ENCODE results near the gene FGF23.
"Not testable (repeated sequence)": the region's sequence is repeated elsewhere in the genome, so short reads cannot be mapped to it uniquely, and the experiment has no call there.

FGF23 gene

DNA sequence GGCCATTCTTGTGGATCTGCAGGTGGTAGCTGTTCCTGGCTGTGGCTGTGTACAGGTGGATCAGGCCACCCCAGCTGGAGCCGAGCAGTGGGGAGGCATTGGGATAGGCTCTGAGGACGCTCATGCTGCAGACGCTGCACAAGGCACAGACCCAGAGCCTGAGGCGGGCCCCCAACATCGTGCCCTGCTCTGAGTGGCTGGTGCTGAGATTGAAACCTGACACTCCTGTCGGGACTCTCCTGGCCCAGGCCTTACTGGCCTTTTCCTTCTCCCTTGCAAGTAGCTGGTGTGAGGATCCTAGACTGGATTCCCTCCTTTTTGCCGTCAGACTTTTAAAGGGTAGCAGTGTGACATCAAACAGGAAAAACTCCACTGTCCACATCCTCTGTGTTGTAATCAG lies at the start of gene FGF23:
Gene FGF23, minus strand, starts transcription at position 308 of the 400 bp plus-strand sequence. Its CDS starts 130 bp downstream, at position 178.
- peak; percentile 67 for DNase-seq

DNA sequence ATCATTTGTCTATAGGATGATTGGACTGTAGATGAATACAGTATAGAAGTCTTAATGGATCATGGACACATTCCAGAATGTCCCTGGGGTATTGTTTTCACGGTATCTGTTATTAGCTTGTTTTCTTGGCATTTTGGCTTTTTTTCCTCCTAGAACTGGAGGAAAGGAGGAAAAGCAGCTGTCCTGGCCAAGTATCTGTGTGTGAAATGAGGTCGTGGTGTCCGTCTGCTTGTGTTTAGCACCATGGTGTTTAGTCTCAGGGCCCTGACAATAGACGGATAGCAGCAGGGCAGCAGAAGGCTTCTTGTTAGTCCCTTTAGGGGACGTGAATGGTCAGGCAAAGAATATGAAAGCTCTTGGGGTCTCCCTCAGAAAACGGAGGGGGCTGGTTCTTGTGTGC lies 44.9 kb upstream of the FGF23 start:
- DNase-seq, result no peak

DNA sequence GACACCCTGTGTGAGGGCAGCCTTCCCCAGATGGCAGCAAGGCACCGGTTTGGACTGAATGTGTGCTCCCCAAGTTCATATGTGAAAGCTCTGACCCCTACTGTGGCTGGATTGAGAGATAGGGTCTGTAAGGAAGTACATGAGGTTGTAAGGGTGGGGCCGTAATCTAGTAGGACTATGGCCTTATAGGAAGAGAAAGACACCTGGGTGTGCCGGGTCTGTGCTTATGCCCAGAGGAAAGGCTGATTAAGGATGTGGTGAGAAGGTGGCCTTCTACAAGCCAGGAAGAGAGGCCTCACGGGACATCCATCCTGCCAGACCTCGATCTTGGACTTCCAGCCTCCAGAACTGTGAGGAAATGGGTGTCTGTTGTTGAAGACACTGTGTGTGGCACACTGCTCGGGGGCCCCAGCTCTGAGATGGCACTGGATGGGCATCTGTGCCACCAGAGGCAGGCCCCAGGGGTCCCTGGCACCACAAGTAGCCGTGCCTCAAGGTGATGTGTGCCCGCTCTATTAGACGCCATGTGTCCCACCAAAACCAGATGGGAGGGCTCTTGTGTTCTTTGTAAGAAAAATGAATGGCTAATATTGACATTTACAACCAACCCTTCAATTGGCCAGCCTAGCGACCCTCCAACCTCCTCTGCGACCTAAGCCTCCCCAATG lies 44.1 kb upstream of the FGF23 start:
- no peak for DNase-seq

DNA sequence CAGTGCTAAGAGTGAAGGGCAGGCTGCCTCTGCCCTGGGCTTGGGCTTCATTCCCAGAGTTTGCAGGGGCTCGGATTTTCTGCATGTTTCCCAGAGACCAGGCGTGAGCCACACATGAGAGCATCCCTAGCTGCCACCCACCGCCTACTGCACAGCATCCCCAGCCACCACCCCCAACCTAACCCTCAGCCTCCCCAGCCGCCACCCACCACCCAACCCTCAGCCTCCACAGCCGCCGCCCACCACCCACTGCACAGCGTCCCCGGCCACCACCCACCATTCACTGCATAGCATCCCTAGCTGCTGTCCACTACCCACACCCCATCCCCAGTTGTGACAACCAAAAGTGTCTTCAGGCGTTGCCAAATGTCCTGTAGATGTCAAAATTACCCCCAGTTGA lies 43.5 kb upstream of the FGF23 start:
- no peak for DNase-seq

DNA sequence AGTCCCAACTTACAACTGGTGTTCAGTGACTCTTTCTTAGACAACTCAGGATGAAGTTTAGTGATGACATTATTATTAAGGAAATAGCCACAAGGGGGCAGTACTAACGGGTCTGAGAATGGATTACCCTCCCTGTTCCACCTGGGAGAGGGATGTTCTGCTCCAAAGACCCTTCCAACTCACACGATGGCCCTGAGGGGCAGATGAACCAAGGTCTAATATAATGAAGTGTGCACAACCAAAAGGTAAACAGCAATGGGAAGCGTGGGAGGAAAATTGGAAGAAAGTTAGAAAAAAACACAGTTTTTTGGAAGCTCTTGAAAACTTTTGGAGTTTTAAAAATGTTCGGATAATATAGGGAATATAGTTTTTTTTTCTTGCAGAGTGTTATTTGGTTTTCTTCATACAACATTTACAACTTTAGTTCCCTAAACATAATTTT lies 42.1 kb upstream of the FGF23 start:
- peak; percentile 35 for DNase-seq

DNA sequence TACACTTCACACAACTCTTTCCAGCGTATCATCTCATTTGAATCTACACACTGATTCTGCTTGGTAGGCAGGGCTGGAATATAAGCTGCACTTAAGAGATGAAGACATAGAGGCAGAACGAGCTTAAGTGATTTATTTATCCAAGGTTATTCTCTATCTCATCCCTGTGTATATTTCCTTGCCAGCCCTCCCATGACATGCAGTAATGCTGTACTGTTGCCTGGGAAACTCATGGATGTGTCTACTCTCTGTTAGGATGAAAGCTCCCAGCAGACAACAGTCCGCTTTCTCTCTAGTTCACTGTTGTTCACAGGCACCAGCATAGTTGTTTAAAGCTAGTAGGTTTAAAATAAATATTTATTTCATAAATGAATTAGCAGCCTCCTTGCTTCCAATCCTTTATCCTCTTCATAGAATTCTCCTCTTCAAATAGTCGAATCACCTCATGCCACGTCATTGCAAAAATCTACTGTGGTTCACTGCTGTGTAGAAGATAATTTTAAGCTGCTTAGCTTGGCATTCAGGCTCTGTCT lies 40.7 kb upstream of the FGF23 start:
- no peak for DNase-seq

DNA sequence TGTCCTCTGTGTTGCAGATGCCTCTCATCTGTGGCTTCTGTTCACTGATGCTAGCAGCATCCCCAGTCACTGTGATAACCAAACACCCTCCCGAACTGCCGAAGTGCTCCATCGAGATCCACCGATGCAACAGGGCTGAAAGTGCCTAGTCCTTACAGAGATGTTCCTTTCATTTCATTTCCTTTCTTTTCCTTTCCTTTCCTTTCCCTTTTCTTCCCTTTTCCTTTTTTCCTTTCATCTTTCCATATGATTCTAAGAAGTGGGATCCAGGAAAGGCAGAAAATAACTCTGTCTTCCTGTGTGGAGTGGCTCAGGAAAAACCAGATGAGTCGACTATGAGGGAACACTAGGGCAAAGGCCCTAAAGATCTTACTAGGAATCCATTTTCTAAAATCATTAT lies 39.4 kb upstream of the FGF23 start:
- no peak for DNase-seq

DNA sequence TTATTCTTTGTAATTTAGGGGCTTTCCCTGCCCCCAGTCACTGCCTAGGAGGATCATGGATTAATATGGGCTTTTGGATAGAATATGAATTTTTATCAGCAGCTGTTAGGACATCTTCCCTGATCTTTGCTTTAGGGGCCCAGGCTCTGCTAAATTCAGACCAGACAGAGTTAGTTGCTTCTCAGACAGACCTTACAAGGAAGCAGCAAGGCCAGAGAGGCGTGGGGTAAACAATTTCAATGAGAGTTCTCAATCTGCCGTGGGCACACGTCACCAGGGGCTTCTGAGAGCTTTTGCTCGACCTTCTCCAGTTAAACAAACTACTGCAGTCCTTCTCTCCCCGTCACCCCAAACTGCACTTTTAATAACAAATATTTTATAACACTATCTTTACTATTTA lies 38.4 kb upstream of the FGF23 start:
- no peak for DNase-seq

DNA sequence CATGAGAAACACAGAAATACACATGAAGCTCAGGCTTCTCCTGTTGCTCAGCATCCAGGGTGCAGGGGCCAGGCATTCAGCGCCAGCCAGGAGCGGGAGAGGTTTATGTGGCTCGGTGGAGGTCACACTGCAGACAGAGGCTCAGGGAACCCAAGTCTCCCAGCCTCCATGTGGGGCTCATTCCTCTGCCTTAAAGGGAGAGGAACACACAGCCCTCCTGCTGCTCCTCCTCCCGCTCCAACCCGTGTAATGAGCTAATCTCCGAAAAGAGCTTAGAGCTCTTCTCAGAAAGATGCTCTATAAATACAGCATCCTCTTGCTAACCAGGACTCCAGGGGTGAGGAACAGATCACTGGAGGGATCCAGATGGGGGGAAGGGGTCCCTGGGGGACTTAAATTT lies 37.9 kb upstream of the FGF23 start:
- peak; percentile 39 for DNase-seq

DNA sequence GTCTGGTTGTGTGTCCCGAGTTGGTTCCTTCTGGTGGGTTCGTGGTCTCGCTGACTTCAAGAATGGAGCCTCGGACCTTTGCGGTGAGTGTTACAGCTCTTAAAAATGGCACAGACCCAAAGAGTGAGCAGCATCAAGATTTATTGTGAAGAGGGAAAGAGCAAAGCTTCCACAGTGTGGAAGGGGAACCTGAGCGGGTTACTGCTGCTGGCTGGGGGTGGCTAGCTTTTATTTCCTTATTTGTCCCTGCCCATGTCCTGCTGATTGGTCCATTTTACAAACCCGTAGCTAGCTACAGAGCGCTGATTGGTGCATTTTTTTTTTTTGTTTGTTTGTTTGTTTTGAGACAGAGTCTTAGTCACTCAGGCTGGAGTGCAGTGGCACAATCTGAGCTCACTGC lies 36.8 kb upstream of the FGF23 start:
- no peak for DNase-seq

DNA sequence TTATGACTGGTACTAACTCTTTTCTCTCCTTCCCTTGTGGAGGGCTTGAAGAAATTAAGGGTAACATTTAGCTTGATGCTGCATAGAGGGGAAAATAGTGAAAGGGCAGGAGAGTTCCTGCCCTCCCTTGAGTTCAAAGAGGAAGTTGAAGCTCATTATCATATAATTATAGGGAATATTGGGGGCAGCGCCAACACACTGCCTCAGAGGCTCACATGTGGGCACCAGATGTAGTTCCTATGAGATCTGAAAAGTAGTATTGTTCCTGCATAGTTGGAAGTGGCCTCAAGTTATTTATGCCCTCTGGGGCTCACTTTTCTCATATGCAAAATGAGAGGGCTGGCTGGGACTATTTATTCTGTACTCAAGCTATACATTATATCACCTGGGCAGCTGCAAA lies 33.0 kb upstream of the FGF23 start:
- DNase-seq, result no peak

DNA sequence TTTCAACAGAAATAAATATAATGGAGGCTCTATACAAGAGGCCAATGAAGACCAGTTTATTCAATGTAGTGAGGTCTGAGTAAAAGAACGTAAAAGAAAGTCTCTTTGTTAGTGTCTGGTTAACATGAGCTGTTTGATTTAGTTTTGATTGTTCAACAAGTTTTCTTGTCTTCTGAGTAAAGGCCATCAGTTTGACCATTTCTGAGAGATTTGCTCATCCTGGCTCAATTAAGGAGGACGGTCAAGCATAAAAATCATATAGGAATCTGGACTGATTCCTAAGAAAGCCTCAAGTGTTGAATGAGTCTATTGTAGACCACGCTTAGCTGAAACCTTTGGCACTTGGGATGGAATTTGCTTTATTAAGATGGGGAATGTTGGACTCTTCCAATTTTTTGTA lies 32.5 kb upstream of the FGF23 start:
- no peak for DNase-seq

DNA sequence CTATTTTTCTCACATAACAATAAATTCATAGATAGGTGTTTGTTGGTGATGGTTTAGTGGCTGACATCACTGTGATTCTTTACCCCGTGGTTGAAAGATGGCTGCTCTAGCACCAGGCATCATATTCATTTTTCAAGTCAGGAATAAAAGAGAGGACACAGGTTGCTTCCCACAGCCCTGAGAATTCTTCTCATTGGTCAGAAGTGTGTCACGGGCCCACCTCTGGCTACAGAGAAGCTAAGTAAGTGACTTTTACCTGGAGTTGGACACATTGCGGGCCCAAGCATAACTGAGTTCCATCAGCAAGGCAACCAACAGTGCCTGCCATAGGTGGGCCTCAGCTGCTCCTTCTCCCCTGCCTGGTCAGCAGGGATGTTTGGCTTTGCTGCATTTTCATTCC lies 27.6 kb upstream of the FGF23 start:
- no peak for DNase-seq

DNA sequence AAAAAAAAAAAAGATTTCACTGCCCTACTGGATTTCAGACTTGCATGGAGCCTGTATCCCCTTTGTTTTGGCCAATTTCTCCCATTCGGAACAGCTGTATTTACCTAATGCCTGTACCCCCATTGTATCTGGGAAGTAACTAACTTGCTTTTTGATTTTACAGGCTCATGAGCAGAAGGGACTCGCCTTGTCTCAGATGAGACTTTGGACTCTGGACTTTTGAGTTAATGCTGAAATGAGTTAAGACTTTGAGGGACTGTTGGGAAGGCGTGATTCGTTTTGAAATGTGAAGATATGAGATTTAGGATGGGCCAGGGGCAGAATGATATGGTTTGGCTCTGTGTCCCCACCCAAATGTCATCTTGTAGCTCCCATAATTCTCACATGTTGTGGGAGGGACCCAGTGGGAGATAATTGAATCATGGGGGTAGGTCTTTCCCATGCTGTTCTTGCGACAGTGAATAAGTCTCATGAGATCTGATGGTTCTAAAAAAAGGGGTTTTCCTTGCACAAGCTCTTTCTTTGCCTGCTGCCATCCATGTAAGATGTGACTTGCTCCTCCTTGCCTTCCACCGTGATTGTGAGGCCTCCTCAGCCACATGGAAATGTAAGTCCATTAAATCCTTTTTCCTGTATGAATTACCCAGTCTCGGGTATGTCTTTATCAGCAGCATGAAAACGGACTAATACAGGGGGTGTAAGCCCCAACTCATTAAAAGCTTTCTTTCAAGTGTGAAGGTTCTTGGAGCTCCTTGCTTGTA lies 25.5 kb upstream of the FGF23 start:
- DNase-seq, result not testable (repeated sequence)

DNA sequence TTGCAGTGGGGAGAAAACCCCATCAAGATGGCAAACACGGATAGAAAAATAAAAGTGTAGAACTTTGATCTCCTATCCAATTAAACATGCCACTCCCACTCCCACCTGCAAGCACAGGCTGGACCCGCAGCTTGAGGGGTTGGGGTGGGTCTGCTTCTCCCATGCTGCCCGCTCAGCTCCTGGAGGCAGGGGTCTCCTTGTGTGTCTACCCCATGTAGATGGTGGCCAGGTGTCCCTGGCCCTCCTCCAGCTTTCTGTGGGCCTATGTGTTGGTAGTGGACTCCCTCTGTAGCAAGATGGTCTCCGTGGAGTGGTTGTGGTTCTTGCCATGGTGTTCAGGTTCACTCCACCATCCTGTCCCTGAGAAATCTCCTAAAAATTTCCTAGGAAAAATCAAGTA lies 23.5 kb upstream of the FGF23 start:
- DNase-seq, result no peak

DNA sequence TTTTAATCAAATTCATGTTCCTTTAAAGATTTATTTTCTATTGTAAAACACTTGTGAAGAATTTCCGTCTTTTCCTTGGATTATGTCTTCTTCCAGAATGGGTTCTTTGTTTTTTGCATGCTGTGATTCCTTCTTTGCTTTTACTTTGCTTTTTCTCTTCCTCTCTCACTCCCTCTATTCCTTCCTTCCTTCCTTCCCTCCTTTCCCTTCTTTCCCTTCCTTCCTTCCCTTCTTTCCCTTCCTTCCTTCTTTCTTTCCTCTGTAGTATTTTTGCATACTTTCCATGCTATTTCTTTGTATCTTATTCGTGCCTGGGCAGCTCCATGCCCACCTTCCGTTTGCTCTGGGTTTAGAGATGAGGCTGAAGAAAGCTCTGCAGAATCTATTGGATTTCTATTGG lies 21.6 kb upstream of the FGF23 start:
- no peak for DNase-seq

DNA sequence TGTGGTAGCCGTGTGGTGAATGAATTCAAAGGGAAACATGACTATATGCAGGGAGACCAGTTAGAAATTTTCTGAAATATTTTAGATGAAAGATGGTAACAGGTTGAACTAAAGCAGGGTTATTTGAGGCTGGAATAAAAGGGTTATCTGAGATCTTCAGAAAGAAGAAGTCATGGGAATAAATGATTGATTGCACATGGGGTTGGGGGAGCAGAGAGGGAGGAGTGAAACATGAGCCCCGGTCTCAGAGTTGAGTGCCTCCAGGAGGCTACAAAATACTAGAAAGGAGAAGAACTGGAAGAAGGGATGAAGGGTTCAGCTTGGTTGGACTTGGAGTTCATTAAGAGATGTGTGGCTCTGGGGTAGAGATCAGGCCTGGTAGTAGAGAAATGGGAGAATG lies 16.3 kb upstream of the FGF23 start:
- DNase-seq, result no peak

DNA sequence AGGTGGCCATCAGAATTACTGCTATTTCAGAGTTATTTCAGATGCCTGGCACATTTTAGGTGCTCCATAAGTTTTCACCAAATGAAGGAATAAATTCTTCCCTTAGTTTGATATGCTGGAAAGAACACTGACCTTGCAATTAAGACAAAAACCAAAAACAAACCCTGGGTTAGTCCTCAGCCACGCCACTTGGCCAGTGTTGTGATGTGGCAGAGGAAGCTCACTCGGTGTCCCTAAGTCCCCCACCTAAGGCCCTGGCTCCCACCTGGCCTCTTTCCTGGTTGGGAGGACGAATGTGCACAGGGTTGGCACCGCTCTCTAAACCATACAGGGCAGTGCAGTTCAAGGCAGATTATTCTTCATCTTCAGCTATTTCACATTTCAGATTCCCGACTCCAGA lies 13.7 kb upstream of the FGF23 start:
- no peak for DNase-seq

DNA sequence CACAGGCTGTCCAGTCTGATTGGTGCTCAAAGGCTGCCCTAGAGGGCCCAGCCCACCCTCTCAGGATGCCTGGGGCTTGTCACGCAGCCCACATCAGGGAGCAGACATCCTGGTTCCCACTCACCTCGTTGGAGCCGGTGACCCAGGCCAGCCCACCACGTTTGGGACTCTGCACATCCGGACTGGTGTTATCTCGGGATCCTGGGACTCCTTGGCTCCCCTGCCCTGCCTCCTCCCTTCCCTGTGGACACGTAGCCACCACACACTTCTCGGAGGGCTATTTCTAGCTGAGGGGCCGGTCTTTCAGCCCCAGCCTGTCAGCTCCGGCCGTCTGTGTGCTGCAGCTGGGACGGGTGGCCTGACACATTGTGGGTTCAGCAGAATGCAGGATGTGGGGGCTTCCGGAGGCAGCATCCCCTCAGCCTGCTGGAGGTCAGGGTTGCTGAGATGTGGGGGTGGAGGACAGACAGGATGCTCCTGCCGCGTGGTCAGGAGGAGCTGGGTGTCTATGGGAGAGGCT lies 12.8 kb upstream of the FGF23 start:
- no peak for DNase-seq

DNA sequence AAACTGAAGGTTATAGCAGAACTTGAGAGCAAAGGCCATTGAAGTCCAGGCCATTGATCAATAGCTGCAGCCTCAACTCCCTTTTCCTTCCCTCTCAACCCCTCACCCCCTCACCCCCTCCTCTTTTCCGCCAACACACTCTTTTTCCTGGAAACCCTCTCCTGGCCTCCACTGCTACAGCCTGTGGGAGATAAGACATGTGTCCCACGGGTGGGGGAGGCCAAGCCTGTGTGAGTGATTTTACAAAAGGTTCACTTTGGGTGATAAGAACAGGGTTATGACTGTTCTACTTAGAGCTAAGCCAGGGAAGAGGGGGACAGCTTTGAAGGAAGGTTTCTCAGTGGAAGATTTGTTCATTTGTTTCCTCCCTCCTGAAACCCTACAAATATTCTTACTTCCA lies 9.2 kb upstream of the FGF23 start:
- no peak for DNase-seq

DNA sequence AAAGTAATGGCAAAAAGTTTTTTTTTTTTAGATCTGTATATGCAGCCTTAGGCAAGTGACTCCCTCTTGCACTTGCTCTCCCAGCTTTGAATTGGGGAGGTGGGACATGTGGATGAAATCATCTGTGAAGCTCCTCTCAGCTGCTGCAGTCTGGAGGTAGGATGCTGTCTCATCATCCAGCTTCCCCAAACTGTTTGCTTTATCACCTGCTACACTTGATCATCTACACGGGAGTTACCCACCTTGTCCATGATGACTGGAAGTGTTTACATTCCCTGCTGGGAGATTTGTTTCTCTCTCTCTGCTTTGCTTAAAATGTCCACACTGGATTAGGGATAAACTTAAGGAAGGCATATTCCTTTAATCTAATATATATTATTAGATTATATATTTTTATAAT lies 8.5 kb upstream of the FGF23 start:
- DNase-seq, result no peak

DNA sequence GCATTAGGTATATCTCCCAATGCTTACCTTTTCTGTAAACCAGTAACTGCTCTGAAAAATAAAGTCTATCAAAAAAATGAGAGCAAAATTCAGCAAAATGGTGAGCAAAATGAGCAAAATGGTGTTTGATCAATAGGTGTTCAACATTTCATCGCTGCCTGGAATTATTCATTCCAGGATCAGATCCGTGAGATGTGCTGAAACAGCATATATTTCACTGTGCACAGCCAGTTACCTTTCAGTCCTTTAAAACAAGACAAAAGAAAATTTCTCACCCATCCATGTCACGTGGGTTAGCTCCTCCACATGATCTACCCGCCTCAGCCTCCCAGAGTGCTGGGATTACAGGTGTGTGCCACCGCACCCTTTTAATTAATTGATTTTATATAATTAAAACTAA lies 8.1 kb upstream of the FGF23 start:
- DNase-seq, result no peak

DNA sequence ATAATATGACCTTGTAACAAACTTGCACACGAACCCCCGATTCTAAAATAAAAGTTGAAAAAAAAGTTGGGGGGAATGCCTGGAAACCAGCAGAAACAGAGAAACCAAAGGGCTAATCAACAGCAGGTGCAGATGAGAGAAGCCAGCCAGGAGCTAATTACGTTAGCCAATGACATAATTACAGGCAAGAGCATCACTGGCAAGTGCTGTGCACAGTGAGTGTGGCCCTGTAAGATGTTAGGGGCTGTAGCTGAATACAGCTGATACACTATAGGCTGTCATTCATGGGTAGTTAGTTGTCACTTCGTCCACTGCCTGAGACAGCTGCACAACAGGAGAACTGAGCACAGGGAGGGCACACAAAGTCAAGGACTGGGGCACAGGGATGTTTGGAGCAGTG lies 7.3 kb upstream of the FGF23 start:
- DNase-seq, result no peak

DNA sequence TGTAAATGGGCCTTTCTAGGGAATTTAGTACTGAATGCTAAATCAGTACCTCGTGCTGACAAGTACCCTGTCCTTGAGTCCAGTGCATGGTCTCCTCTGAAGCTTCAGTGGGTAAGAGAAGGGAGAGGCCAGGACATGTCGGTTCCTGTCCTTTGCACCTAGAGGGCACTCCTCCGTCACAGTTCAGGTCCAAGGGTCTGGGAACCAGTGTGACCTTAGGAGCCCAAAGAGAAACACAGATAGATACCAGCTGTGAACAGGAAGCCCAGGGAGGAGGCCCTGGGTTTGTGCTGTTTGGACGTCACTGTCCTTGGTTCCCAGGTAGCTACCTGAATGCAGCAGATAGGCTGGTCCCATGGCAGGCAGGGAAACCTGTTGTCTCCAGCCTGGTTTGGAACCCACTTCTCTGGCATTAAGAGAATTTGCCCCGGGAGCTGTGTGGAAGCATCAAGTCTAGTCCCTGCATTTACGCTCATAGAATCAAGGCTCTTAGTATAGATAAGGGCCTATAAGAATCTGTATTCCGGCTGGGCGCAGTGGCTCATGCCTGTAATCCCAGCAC lies 3.9 kb upstream of the FGF23 start:
- no peak for DNase-seq

Measured in retina (tissue), 1 donor.